HFF-Myc (cell line): ENCODE results near the gene ANKRD66.
A peak's percentile ranks its signal among the peaks of the same experiment; 100 is the strongest.

ENCODE experiments used
- DNase-seq: peaks from one replicate; pipeline ENCODE4 v3.0.0-alpha.2; 2011; ENCODE audit warnings: low read depth; ENCODE audit errors: extremely low read depth
- H3K4me3 ChIP-seq: replicated peaks from 2 replicates; pipeline ENCODE4 v1.5.1; 2011; ENCODE audit warnings: low read depth, mild to moderate bottlenecking, control low read depth, low read length
- CTCF ChIP-seq: IDR thresholded peaks from 2 replicates; pipeline ENCODE4 v1.5.1; 2012; ENCODE audit warnings: mild to moderate bottlenecking, low read depth, low read length, control low read depth; ENCODE audit errors: missing control alignments

Gene ANKRD66

GRCh38 chr6:46776070-46776712 is 29.5 kb downstream of the ANKRD66 start:
- DNase-seq = no peak
- no peak for TF ChIP-seq CTCF
- no peak overlapping the region for H3K4me3 ChIP-seq

GRCh38 chr6:46777476-46778346 is 31.0 kb downstream of the ANKRD66 start:
- no peak for DNase-seq
- H3K4me3 ChIP-seq = no peak overlapping the region
- no peak for TF ChIP-seq CTCF

- peak; percentile 29 for DNase-seq
- TF ChIP-seq CTCF = peak; percentile 67
- H3K4me3 ChIP-seq = no peak overlapping the region
Observed at GRCh38 chr6:46781478-46782378, 35.0 kb downstream of the ANKRD66 start.

GRCh38 chr6:46784535-46784934 is 37.8 kb downstream of the ANKRD66 start:
- no peak overlapping the region for H3K4me3 ChIP-seq
- TF ChIP-seq CTCF = no peak
- DNase-seq = no peak

GRCh38 chr6:46787871-46788540 is 41.3 kb downstream of the ANKRD66 start:
- DNase-seq = no peak
- TF ChIP-seq CTCF = no peak
- H3K4me3 ChIP-seq = no peak overlapping the region

GRCh38 chr6:46788791-46789190 is 42.1 kb downstream of the ANKRD66 start:
- TF ChIP-seq CTCF = no peak
- H3K4me3 ChIP-seq = no peak overlapping the region
- DNase-seq = no peak
